Vagina (tissue), 2 donors: Measurements from ENCODE around the gene CD22. TPM values are rescaled to one million over a fixed set of nuclear protein-coding genes. Genes with fewer than 3 reads are reported as not detected.

Experiments
- DNase-seq, 2 donors: peaks; one replicate each; pipeline ENCODE4 v3.0.0-alpha.2; 2017; ENCODE audit errors: extremely low spot score in 2 of 2
- H3K27ac ChIP-seq: fragments of 200-600 bp; sonication (generic); one replicate; pipeline ENCODE4 v1.5.1; 2019
- H3K27me3 ChIP-seq: fragments of 200-600 bp; sonication (generic); one replicate; pipeline ENCODE4 v1.5.1; 2019
- H3K36me3 ChIP-seq, 2 donors: fragments of 200-600 bp; sonication (generic); one replicate each; pipeline ENCODE4 v1.5.1; 2017 to 2019
- H3K4me1 ChIP-seq: fragments of 200-600 bp; sonication (generic); one replicate; pipeline ENCODE4 v1.5.1; 2019
- H3K4me3 ChIP-seq, 2 donors: fragments of 200-600 bp; sonication (generic); 1 replicate in 1 of 2; 2 replicates in 1 of 2; pipeline ENCODE4 v1.5.1; 2016 to 2019
- H3K9me3 ChIP-seq: fragments of 200-600 bp; sonication (generic); one replicate; pipeline ENCODE4 v1.5.1; 2019
- POLR2A ChIP-seq, 2 donors: fragments of 450-650 bp; IDR thresholded peaks; one replicate each; pipeline ENCODE4 v1.6.1; 2017; ENCODE audit warnings: antibody characterized with exemption in 2 of 2, mild to moderate bottlenecking in 2 of 2, moderate library complexity in 2 of 2
- POLR2AphosphoS5 ChIP-seq, 2 donors: sonication (generic); formaldehyde crosslinking; IDR thresholded peaks; one replicate each; pipeline ENCODE4 v1.9.0; 2017; ENCODE audit warnings: antibody characterized with exemption in 2 of 2, mild to moderate bottlenecking in 2 of 2, low read depth in 1 of 2; ENCODE audit not compliant: insufficient read depth in 1 of 2
- intact Hi-C: fragments of 100-400 bp; cut with DNase I; formaldehyde crosslinking; loops from one replicate; pipeline ENCODE4 v1.15.1; 2023
- total RNA-seq: library from RNA; depleted of rRNA; stranded (reverse); fragments of >200 nt; gene quantifications from one replicate; pipeline ENCODE4 v1.2.3, GENCODE V29; 2016
- TF ChIP-seq, protein P1 (sequence below), 3 experiments: fragments of 450-650 bp in 2 of 3; fragments of 200-600 bp in 1 of 3; sonication (generic) in 1 of 3; IDR thresholded peaks; one replicate each; pipeline ENCODE4 v1.5.1; 2017 to 2019; ENCODE audit warnings: antibody characterized with exemption in 3 of 3, mild to moderate bottlenecking in 2 of 3, moderate library complexity in 2 of 3

CD22 gene
- total RNA-seq, 1 donor from 2014 or later, result 7.6 TPM

DNA sequence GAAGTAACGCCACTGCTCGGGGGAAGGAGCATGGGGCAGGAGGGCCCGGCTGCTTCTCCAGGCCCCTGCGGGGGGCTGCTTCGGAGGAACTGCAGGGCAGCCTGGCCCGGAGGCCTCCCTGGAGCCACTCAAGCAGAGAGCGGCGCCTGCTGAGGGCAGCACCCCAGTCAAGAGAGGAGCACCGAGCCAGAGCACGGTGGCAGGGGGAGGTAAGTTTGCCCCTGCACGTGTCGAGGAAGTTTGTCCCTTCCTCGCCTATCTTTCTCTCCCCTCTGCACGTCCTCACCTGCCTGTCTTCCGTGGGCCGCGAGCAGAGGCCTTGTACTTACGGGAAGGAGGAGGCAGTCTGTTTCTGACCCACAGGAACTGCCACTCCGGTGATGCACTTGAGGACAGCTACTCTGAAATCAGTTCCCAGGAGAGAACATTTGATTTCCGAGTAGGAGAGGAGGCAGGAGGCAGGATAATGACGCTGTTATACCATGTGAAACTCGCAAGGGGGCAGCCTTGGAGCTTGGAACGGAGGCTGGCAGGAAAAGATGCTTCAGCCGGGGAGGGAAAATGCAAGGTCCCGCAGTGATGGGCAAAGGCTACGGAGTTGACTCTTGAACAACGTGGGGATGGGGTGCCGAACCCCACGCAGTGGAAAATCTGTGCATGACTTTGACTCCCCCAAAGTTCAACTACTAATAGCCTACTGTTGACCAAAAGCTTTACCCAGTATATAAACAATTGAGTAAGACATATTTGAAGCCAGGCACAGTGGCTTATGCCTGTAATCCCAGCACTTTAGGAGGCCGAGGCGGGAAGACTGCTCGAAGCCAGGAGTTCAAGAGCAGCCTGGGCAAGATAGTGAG lies 23.7 kb downstream of the CD22 start:
- no peaks in the 10 kb centered on the region for H3K9me3 ChIP-seq
- no peaks in the 10 kb centered on the region for H3K36me3 ChIP-seq
- no peaks in the 10 kb centered on the region for H3K4me1 ChIP-seq
- intact Hi-C loops, result loop anchor here (10.0 kb wide), 1 partner anchor 142 kb away; the partner anchor contains the start of gene KRTDAP
- H3K27me3 ChIP-seq, result no peaks in the 10 kb centered on the region
- no peak for DNase-seq
- no peak overlapping the region for H3K4me3 ChIP-seq
- no peak for TF ChIP-seq POLR2AphosphoS5 (IDR thresholded peaks at IDR 0.05; ENCODE audit: insufficient read depth in 1 of 2, low read depth in 1 of 2)
- TF ChIP-seq, protein P1, sequence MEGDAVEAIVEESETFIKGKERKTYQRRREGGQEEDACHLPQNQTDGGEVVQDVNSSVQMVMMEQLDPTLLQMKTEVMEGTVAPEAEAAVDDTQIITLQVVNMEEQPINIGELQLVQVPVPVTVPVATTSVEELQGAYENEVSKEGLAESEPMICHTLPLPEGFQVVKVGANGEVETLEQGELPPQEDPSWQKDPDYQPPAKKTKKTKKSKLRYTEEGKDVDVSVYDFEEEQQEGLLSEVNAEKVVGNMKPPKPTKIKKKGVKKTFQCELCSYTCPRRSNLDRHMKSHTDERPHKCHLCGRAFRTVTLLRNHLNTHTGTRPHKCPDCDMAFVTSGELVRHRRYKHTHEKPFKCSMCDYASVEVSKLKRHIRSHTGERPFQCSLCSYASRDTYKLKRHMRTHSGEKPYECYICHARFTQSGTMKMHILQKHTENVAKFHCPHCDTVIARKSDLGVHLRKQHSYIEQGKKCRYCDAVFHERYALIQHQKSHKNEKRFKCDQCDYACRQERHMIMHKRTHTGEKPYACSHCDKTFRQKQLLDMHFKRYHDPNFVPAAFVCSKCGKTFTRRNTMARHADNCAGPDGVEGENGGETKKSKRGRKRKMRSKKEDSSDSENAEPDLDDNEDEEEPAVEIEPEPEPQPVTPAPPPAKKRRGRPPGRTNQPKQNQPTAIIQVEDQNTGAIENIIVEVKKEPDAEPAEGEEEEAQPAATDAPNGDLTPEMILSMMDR (IDR thresholded peaks at IDR 0.05), result peak; percentile 35 to 69 (median 57)
- no peak overlapping the region for H3K27ac ChIP-seq

DNA sequence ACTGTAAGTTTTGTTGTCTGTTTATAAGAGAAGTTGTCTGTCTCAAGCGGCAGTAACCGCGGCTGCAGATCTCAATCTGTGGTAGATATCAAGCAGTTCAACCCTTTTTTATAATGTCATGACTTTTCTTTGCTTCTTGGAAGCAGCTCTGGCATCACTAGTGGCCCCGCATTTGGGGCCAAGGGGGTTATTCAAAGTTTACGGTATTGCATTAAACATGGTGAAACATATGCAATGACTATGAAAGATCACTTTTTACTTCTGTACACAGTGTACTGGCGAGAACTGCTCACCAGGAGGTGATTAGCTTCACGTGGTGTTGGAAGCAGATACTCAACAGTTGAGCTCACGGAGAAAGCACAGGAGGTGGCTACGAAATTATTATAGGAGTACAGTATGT lies 24.6 kb downstream of the CD22 start:
- no peaks in the 10 kb centered on the region for H3K36me3 ChIP-seq
- peaks cover 5% of the 10 kb centered on the region for H3K4me1 ChIP-seq
- H3K4me3 ChIP-seq, result no peak overlapping the region
- no peaks in the 10 kb centered on the region for H3K27me3 ChIP-seq
- no peak overlapping the region for H3K27ac ChIP-seq
- intact Hi-C loops, result loop anchor here (10.0 kb wide), 1 partner anchor 141 kb away; the partner anchor contains the start of gene KRTDAP
- no peaks in the 10 kb centered on the region for H3K9me3 ChIP-seq
- TF ChIP-seq POLR2A (IDR thresholded peaks at IDR 0.05), result no peak
- TF ChIP-seq, protein P1 (IDR thresholded peaks at IDR 0.05), result no peak
- no peak for TF ChIP-seq POLR2AphosphoS5 (IDR thresholded peaks at IDR 0.05; ENCODE audit: insufficient read depth in 1 of 2, low read depth in 1 of 2)
- DNase-seq, result no peak

DNA sequence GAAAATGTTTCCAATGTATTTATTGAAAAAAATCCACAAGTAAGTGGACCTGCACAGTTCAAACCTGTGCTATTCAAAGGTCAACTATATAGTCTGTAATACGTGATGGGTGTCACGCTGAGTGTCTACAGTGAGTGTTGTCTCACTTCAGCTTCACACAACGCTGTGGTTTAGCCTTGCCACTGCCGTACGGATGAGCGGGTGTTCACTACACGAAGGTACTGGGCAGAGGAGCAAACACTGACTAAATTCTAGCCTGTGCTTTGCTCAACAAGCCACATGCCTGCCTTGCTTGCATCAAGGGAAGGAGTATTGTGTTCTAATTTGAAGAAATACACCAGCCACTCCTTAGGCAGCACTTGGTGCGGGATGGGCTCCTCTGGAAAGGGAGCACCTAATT lies 25.9 kb downstream of the CD22 start:
- H3K27me3 ChIP-seq, result no peaks in the 10 kb centered on the region
- TF ChIP-seq POLR2AphosphoS5 (IDR thresholded peaks at IDR 0.05; ENCODE audit: insufficient read depth in 1 of 2, low read depth in 1 of 2), result no peak
- TF ChIP-seq, protein P1 (IDR thresholded peaks at IDR 0.05), result no peak
- TF ChIP-seq POLR2A (IDR thresholded peaks at IDR 0.05), result no peak
- H3K36me3 ChIP-seq, result no peaks in the 10 kb centered on the region
- intact Hi-C loops, result loop anchor here (10.0 kb wide), 1 partner anchor 140 kb away; the partner anchor contains the start of gene KRTDAP
- peaks cover 5% of the 10 kb centered on the region for H3K4me1 ChIP-seq
- no peaks in the 10 kb centered on the region for H3K9me3 ChIP-seq
- H3K4me3 ChIP-seq, result no peak overlapping the region
- H3K27ac ChIP-seq, result no peak overlapping the region
- no peak for DNase-seq

DNA sequence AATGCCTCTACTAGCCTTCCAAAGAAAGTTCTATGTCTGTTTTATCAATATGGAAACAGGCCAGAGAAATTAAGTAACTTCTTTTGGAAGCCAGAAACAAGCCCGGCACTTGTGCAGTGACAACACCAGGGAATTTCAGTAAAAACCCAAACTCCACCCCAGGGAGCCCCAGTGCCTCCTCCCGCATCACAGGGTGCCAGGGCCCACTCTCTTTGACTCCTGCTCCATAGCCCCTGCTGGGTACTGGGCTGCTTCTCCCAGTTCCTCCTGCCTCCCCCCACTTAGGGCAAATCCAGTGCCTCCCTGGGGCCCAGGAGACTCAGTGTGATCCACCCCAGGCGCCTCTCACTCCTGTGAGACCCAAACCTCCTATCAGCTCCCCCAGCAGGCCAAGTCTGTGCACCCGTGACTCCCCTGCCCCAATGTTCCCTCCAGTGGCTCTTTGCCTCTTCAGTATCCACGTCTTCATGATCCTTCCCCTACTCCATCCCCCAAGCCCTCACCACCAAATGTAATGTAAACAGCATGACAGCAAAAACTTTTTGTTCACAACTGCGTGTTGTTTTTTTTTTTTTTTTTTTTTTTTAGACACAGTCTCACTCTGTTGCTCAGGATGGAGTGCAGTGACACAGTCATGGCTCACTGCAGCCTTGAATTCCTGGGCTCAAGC lies 26.9 kb downstream of the CD22 start:
- Histone ChIP-seq H3K27ac (no peak overlapping the region), H3K4me1 (peaks cover 5% of the 10 kb centered on the region), H3K4me3 (no peak overlapping the region), H3K9me3 (no peaks in the 10 kb centered on the region), H3K27me3 (no peaks in the 10 kb centered on the region), H3K36me3 (no peaks in the 10 kb centered on the region)
- TF ChIP-seq POLR2AphosphoS5 (IDR thresholded peaks at IDR 0.05; ENCODE audit: insufficient read depth in 1 of 2, low read depth in 1 of 2) (no peak), POLR2A (IDR thresholded peaks at IDR 0.05) (no peak)
- TF ChIP-seq, protein P1 (IDR thresholded peaks at IDR 0.05), result no peak
- intact Hi-C loops, result loop anchor here (10.0 kb wide), 1 partner anchor 139 kb away; the partner anchor contains the start of gene KRTDAP
- no peak for DNase-seq
